Naive B cell (primary cell): ENCODE data around the gene ARHGAP29. TPM values are rescaled to one million over a fixed set of nuclear protein-coding genes. Genes with fewer than 3 reads are reported as not detected.

ENCODE experiments used
- ATAC-seq, 2 donors: fragments of 150-1000 bp; cut with Tn5 transposase; 2 replicates each; pipeline ENCODE4 v1.10.0; 2021; ENCODE audit warnings: low read depth in 2 of 2, mild to moderate bottlenecking in 2 of 2, moderate library complexity in 2 of 2
- DNase-seq: peaks from one replicate; pipeline ENCODE4 v3.0.0; 2022
- H3K27ac Mint-ChIP-seq, 6 donors: one replicate each; pipeline ENCODE4 v1.8.0; 2020 to 2022; ENCODE audit warnings: mild to moderate bottlenecking in 6 of 6, mixed read lengths in 6 of 6, moderate library complexity in 5 of 6, inconsistent platforms in 2 of 6
- H3K27me3 Mint-ChIP-seq, 3 donors: one replicate each; pipeline ENCODE4 v1.8.0; 2021 to 2022; ENCODE audit warnings: mixed read lengths in 3 of 3, mild to moderate bottlenecking in 1 of 3
- H3K36me3 Mint-ChIP-seq, 2 donors: one replicate each; pipeline ENCODE4 v1.8.0; 2020 to 2022; ENCODE audit warnings: mixed read lengths in 2 of 2, inconsistent platforms in 1 of 2, mild to moderate bottlenecking in 1 of 2
- H3K4me1 Mint-ChIP-seq, 3 donors: one replicate each; pipeline ENCODE4 v1.8.0; 2020 to 2022; ENCODE audit warnings: mixed read lengths in 3 of 3, inconsistent platforms in 1 of 3, mild to moderate bottlenecking in 1 of 3, moderate library complexity in 1 of 3
- H3K4me3 Mint-ChIP-seq, 8 donors: one replicate each; pipeline ENCODE4 v1.8.0; 2020 to 2022; ENCODE audit warnings: mild to moderate bottlenecking in 8 of 8, mixed read lengths in 8 of 8, moderate library complexity in 8 of 8, inconsistent platforms in 2 of 8
- H3K9me3 Mint-ChIP-seq, 7 donors: one replicate each; pipeline ENCODE4 v1.8.0; 2020 to 2022; ENCODE audit warnings: mixed read lengths in 7 of 7, mild to moderate bottlenecking in 5 of 7, inconsistent platforms in 2 of 7, moderate library complexity in 1 of 7
- polyA plus RNA-seq, 6 donors: library from polyadenylated mRNA; unstranded; fragments of 300-500 nt; fragmentation: Illumina TruSeq; gene quantifications; one replicate each; pipeline ENCODE4 v1.2.3, GENCODE V29; 2021; ENCODE audit warnings: low read depth in 6 of 6

Gene ARHGAP29
- polyA plus RNA-seq, 6 donors from 2014 or later: not detected

- ATAC-seq: no peak
- H3K4me1 Mint-ChIP-seq: no peaks in the 10 kb centered on the region
- DNase-seq: no peak
- H3K9me3 Mint-ChIP-seq: peaks cover 0 to 9% (median 7%) of the 10 kb centered on the region in 7 donors
- no peak overlapping the region for H3K4me3 Mint-ChIP-seq
- peaks cover 0 to 9% (median 6%) of the 10 kb centered on the region in 3 donors for H3K27me3 Mint-ChIP-seq
- H3K27ac Mint-ChIP-seq: no peak overlapping the region
- no peaks in the 10 kb centered on the region for H3K36me3 Mint-ChIP-seq
These were observed 28.0 kb downstream of the ARHGAP29 start for GRCh38 chr1:94209425-94209824.

- Mint-ChIP-seq H3K27me3 (no peaks in the 10 kb centered on the region), H3K9me3 (peaks cover 0 to 9% (median 7%) of the 10 kb centered on the region in 7 donors), H3K4me3 (no peak overlapping the region), H3K36me3 (no peaks in the 10 kb centered on the region), H3K27ac (no peak overlapping the region), H3K4me1 (no peaks in the 10 kb centered on the region)
- ATAC-seq (no peak), DNase-seq (no peak)
These were observed 29.7 kb downstream of the ARHGAP29 start for GRCh38 chr1:94207695-94208094.

GRCh38 chr1:94205639-94206038 lies 31.7 kb downstream of the ARHGAP29 start:
- Mint-ChIP-seq H3K9me3 (peaks cover 0 to 9% (median 6%) of the 10 kb centered on the region in 7 donors), H3K27me3 (peaks cover 6 to 8% (median 6%) of the 10 kb centered on the region in 3 donors), H3K27ac (no peak overlapping the region), H3K4me3 (no peak overlapping the region), H3K36me3 (no peaks in the 10 kb centered on the region), H3K4me1 (no peaks in the 10 kb centered on the region)
- no peak for DNase-seq
- ATAC-seq: no peak

- no peak overlapping the region for H3K4me3 Mint-ChIP-seq
- H3K27ac Mint-ChIP-seq: no peak overlapping the region
- DNase-seq: no peak
- H3K4me1 Mint-ChIP-seq: no peaks in the 10 kb centered on the region
- H3K9me3 Mint-ChIP-seq: peaks cover 0 to 3% (median 0%) of the 10 kb centered on the region in 7 donors
- no peak for ATAC-seq
- peaks cover 6 to 19% (median 12%) of the 10 kb centered on the region in 3 donors for H3K27me3 Mint-ChIP-seq
- H3K36me3 Mint-ChIP-seq: no peaks in the 10 kb centered on the region
These were observed 35.1 kb downstream of the ARHGAP29 start for GRCh38 chr1:94202241-94202640.

- H3K36me3 Mint-ChIP-seq: no peaks in the 10 kb centered on the region
- H3K27ac Mint-ChIP-seq: no peak overlapping the region
These were observed 38.0 kb downstream of the ARHGAP29 start for GRCh38 chr1:94199398-94199797.

GRCh38 chr1:94194079-94194865 lies 43.1 kb downstream of the ARHGAP29 start:
- H3K27ac Mint-ChIP-seq: no peak overlapping the region
- H3K27me3 Mint-ChIP-seq: peaks cover 15 to 27% (median 17%) of the 10 kb centered on the region in 3 donors
- no peaks in the 10 kb centered on the region for H3K36me3 Mint-ChIP-seq
- ATAC-seq (no peak), DNase-seq (no peak)
- H3K9me3 Mint-ChIP-seq: peaks cover 0 to 2% (median 0%) of the 10 kb centered on the region in 7 donors
- no peaks in the 10 kb centered on the region for H3K4me1 Mint-ChIP-seq
- H3K4me3 Mint-ChIP-seq: no peak overlapping the region

More at GRCh38 chr1:94199398-94199797, 38.0 kb downstream of the ARHGAP29 start:
- Mint-ChIP-seq H3K27me3 (peaks cover 6 to 23% (median 18%) of the 10 kb centered on the region in 3 donors), H3K4me3 (no peak overlapping the region), H3K4me1 (no peaks in the 10 kb centered on the region), H3K9me3 (peaks cover 0 to 3% (median 0%) of the 10 kb centered on the region in 7 donors)
- ATAC-seq (no peak), DNase-seq (no peak)

- Mint-ChIP-seq H3K4me1 (no peaks in the 10 kb centered on the region), H3K27me3 (peaks cover 15 to 22% (median 17%) of the 10 kb centered on the region in 3 donors), H3K36me3 (no peaks in the 10 kb centered on the region)
These were observed 44.3 kb downstream of the ARHGAP29 start for GRCh38 chr1:94193128-94193527.

GRCh38 chr1:94191216-94191615 lies 46.2 kb downstream of the ARHGAP29 start:
- ATAC-seq: no peak
- Mint-ChIP-seq H3K27me3 (peaks cover 8 to 15% (median 12%) of the 10 kb centered on the region in 3 donors), H3K4me3 (no peak overlapping the region), H3K9me3 (peaks cover 0 to 2% (median 0%) of the 10 kb centered on the region in 7 donors), H3K4me1 (no peaks in the 10 kb centered on the region), H3K27ac (no peak overlapping the region), H3K36me3 (no peaks in the 10 kb centered on the region)
- DNase-seq: no peak

More at GRCh38 chr1:94193128-94193527, 44.3 kb downstream of the ARHGAP29 start:
- Mint-ChIP-seq H3K4me3 (no peak overlapping the region), H3K27ac (peak overlapping the region in 1 of 6 donors; percentile 34), H3K9me3 (peaks cover 0 to 2% (median 0%) of the 10 kb centered on the region in 7 donors)
- no peak for DNase-seq
- ATAC-seq: no peak

- Mint-ChIP-seq H3K27ac (no peak overlapping the region), H3K27me3 (peaks cover 7 to 13% (median 12%) of the 10 kb centered on the region in 3 donors), H3K36me3 (no peaks in the 10 kb centered on the region), H3K9me3 (no peaks in the 10 kb centered on the region), H3K4me3 (no peak overlapping the region), H3K4me1 (no peaks in the 10 kb centered on the region)
- ATAC-seq: no peak
- DNase-seq: no peak
These were observed 50.4 kb downstream of the ARHGAP29 start for GRCh38 chr1:94186946-94187345.

- DNase-seq: no peak
- no peaks in the 10 kb centered on the region for H3K4me1 Mint-ChIP-seq
- H3K27me3 Mint-ChIP-seq: peaks cover 14 to 31% (median 27%) of the 10 kb centered on the region in 3 donors
- no peak for ATAC-seq
- H3K4me3 Mint-ChIP-seq: no peak overlapping the region
- H3K27ac Mint-ChIP-seq: no peak overlapping the region
- no peaks in the 10 kb centered on the region for H3K9me3 Mint-ChIP-seq
- no peaks in the 10 kb centered on the region for H3K36me3 Mint-ChIP-seq
These were observed 54.1 kb downstream of the ARHGAP29 start for GRCh38 chr1:94183197-94183815.

GRCh38 chr1:94182191-94182590 lies 55.2 kb downstream of the ARHGAP29 start:
- DNase-seq: no peak
- peaks cover 21 to 31% (median 30%) of the 10 kb centered on the region in 3 donors for H3K27me3 Mint-ChIP-seq
- ATAC-seq: no peak
- no peaks in the 10 kb centered on the region for H3K36me3 Mint-ChIP-seq
- H3K4me1 Mint-ChIP-seq: no peaks in the 10 kb centered on the region
- no peaks in the 10 kb centered on the region for H3K9me3 Mint-ChIP-seq
- H3K4me3 Mint-ChIP-seq: no peak overlapping the region
- no peak overlapping the region for H3K27ac Mint-ChIP-seq

GRCh38 chr1:94180650-94181049 lies 56.7 kb downstream of the ARHGAP29 start:
- H3K4me1 Mint-ChIP-seq: no peaks in the 10 kb centered on the region
- no peak overlapping the region for H3K27ac Mint-ChIP-seq
- no peak overlapping the region for H3K4me3 Mint-ChIP-seq
- H3K9me3 Mint-ChIP-seq: no peaks in the 10 kb centered on the region
- peaks cover 21 to 31% (median 30%) of the 10 kb centered on the region in 3 donors for H3K27me3 Mint-ChIP-seq
- DNase-seq: no peak
- no peaks in the 10 kb centered on the region for H3K36me3 Mint-ChIP-seq
- no peak for ATAC-seq

GRCh38 chr1:94178901-94179300 lies 58.5 kb downstream of the ARHGAP29 start:
- Mint-ChIP-seq H3K9me3 (peaks cover 0 to 2% (median 0%) of the 10 kb centered on the region in 7 donors), H3K27me3 (peaks cover 24 to 38% (median 37%) of the 10 kb centered on the region in 3 donors), H3K4me1 (no peaks in the 10 kb centered on the region), H3K4me3 (no peak overlapping the region), H3K36me3 (no peaks in the 10 kb centered on the region), H3K27ac (no peak overlapping the region)
- DNase-seq: no peak
- ATAC-seq: no peak

GRCh38 chr1:94169126-94169525 lies 68.3 kb downstream of the ARHGAP29 start:
- no peak for DNase-seq
- peaks cover 0 to 4% (median 0%) of the 10 kb centered on the region in 7 donors for H3K9me3 Mint-ChIP-seq
- H3K4me1 Mint-ChIP-seq: no peaks in the 10 kb centered on the region
- no peak for ATAC-seq
- H3K27ac Mint-ChIP-seq: no peak overlapping the region
- no peak overlapping the region for H3K4me3 Mint-ChIP-seq
- H3K27me3 Mint-ChIP-seq: peaks cover 5 to 13% (median 6%) of the 10 kb centered on the region in 3 donors
- H3K36me3 Mint-ChIP-seq: no peaks in the 10 kb centered on the region
